ENCODE results near the gene TPT1.
"Not testable (repeated sequence)": the region's sequence is repeated elsewhere in the genome, so short reads cannot be mapped to it uniquely, and the experiment has no call there.

The TPT1 gene

DNA sequence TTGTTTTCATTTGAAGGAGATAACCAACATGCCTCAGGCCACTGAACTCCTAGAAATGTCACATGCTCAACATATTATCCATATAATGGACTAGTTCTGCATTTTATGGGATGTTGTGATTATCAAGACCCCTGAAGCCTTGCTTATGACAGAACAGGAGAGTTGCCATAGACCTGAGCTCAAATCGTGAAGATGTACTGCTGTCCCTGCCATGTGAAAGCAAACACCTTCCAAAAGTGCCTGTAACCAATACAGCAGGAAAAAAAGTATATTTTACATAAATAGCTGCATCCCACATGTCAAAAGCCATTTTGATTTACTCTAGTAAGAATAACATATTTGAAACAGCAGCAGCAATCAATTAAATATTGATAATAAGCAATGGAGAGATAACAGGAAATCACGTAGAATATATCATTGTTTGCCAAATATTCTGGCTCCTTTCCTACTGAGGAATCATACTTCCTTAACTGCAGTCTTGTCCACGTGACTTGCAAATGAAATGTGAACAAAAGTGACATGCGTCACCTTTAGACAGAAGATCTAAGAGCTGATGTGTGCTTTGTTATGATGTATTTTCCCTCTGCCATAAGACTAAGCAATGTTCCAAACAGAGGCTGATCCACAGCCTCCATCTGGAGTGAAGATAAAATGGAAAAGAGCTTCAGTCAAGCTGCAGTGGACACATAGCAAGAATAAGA, 43.6 kb upstream of the TPT1 start:
- Mint-ChIP-seq H3K4me1 (peaks cover 5% of the 10 kb centered on the region), H3K27ac (no peak overlapping the region), H3K27me3 (ENCODE audit: low read depth) (no peaks in the 10 kb centered on the region), H3K4me3 (no peak overlapping the region), H3K9me3 (no peaks in the 10 kb centered on the region), H3K36me3 (ENCODE audit: low read depth) (peaks cover 42% of the 10 kb centered on the region)
- TF ChIP-seq, protein P1, sequence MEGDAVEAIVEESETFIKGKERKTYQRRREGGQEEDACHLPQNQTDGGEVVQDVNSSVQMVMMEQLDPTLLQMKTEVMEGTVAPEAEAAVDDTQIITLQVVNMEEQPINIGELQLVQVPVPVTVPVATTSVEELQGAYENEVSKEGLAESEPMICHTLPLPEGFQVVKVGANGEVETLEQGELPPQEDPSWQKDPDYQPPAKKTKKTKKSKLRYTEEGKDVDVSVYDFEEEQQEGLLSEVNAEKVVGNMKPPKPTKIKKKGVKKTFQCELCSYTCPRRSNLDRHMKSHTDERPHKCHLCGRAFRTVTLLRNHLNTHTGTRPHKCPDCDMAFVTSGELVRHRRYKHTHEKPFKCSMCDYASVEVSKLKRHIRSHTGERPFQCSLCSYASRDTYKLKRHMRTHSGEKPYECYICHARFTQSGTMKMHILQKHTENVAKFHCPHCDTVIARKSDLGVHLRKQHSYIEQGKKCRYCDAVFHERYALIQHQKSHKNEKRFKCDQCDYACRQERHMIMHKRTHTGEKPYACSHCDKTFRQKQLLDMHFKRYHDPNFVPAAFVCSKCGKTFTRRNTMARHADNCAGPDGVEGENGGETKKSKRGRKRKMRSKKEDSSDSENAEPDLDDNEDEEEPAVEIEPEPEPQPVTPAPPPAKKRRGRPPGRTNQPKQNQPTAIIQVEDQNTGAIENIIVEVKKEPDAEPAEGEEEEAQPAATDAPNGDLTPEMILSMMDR (IDR thresholded peaks at IDR 0.05; ENCODE audit: unreplicated experiment in 3 of 3) = no peak

DNA sequence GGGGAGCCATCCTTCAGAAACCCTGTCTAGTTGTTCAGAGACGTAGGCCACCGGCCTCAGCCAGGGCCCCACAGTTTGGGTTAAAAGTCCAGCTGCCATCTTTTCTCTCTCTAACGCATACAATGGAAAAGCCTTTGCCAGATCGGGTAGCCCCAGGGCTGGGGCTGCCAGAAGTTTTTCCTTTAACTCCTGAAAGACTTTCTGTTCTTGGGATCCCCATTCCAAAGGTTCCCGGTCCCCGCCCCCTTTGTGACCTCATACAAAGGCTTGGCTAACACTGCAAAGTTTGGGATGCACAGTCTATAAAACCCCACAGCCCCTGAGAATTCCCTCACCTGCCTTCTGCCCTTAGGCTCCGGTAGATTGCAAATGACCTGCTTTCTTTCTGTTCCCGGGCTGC, 41.8 kb upstream of the TPT1 start:
- not testable (repeated sequence) for H3K27me3 Mint-ChIP-seq (ENCODE audit: low read depth); H3K9me3 Mint-ChIP-seq; H3K4me3 Mint-ChIP-seq; H3K27ac Mint-ChIP-seq; H3K4me1 Mint-ChIP-seq
- H3K36me3 Mint-ChIP-seq (ENCODE audit: low read depth) = peaks cover 36% of the 10 kb centered on the region

DNA sequence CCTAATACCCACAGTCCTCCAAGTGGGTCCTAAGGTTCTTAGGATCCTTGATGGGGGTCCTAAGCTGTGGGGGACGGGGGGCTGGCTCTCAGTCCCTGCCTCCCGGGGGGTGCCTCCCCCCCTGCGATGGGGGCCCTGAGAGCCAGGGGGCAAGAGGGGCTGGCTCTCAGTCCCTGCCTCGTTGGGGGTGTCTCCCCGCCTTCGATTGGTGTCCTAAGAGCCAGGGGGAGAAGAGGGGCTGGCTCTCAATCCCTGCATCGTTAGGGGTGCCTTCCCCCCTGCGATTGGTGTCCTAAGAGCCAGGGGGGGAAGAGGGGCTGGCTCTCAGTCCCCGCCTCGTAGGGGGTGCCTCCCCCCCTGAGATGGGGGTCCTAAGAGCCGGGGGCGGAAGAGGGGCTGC, 40.2 kb upstream of the TPT1 start:
- Mint-ChIP-seq H3K27me3 (ENCODE audit: low read depth) (no peaks in the 10 kb centered on the region), H3K4me1 (no peaks in the 10 kb centered on the region), H3K27ac (no peak overlapping the region), H3K4me3 (no peak overlapping the region), H3K9me3 (no peaks in the 10 kb centered on the region), H3K36me3 (ENCODE audit: low read depth) (peaks cover 23% of the 10 kb centered on the region)
- TF ChIP-seq, protein P1 (IDR thresholded peaks at IDR 0.05; ENCODE audit: unreplicated experiment in 3 of 3) = no peak

DNA sequence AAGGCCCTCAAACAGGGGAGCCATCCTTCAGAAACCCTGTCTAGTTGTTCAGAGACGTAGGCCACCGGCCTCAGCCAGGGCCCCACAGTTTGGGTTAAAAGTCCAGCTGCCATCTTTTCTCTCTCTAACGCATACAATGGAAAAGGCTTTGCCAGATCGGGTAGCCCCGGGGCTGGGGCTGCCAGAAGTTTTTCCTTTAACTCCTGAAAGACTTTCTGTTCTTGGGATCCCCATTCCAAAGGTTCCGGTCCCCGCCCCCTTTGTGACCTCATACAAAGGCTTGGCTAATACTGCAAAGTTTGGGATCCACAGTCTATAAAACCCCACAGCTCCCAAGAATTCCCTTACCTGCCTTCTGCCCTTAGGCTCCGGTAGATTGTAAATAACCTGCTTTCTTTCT, 39.7 kb upstream of the TPT1 start:
- not testable (repeated sequence) for H3K4me3 Mint-ChIP-seq; H3K4me1 Mint-ChIP-seq; H3K27ac Mint-ChIP-seq; H3K27me3 Mint-ChIP-seq (ENCODE audit: low read depth); H3K9me3 Mint-ChIP-seq
- peaks cover 21% of the 10 kb centered on the region for H3K36me3 Mint-ChIP-seq (ENCODE audit: low read depth)

DNA sequence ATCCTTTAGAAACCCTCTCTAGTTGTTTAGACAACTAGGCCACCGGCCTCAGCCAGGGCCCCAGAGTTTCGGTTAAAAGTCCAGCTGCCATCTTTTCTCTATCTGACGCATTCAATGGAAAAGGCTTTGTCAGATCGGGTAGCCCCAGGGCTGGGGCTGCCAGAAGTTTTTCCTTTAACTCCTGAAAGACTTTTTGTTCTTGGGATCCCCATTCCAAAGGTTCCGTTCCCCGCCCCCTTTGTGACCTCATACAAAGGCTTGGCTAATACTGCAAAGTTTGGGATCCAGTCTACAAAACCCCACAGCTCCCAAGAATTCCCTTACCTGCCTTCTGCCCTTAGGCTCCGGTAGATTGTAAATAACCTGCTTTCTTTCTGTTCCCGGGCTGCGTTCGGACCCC, 38.5 kb upstream of the TPT1 start:
- H3K4me1 Mint-ChIP-seq; H3K27ac Mint-ChIP-seq; H3K27me3 Mint-ChIP-seq (ENCODE audit: low read depth); H3K4me3 Mint-ChIP-seq; H3K9me3 Mint-ChIP-seq: not testable (repeated sequence)
- H3K36me3 Mint-ChIP-seq (ENCODE audit: low read depth) = peaks cover 12% of the 10 kb centered on the region

DNA sequence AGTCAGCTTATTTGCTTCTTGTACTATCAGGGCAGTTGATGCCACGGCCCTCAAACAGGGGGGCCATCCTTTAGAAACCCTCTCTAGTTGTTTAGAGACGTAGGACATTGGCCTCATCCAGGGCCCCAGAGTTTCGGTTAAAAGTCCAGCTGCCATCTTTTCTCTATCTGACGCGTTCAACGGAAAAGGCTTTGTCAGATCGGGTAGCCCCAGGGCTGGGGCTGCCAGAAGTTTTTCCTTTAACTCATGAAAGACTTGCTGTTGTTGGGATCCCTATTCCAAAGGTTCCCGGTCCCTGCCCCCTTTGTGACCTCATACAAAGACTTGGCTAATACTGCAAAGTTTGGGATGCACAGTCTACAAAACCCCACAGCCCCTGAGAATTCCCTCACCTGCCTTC, 37.8 kb upstream of the TPT1 start:
- H3K27ac Mint-ChIP-seq; H3K9me3 Mint-ChIP-seq; H3K36me3 Mint-ChIP-seq (ENCODE audit: low read depth); H3K4me3 Mint-ChIP-seq; H3K27me3 Mint-ChIP-seq (ENCODE audit: low read depth); H3K4me1 Mint-ChIP-seq: not testable (repeated sequence)

DNA sequence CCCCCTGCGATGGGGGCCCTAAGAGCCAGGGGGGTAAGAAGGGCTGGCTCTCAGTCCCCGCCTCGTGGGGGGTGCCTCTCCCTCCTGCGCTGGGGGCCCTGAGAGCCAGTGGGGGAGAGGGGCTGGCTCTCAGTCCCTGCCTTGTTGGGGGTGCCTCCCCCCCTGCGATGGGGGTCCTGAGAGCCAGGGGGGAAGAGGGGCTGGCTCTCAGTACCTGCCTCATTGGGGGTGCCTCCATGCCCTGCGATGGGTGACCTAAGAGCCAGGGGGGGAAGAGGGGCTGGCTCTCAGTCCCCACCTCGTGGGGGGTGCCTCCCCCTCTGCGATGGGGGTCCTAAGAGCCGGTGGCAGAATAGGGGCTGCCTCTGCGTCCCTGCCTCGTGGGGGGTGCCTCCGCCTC, 36.3 kb upstream of the TPT1 start:
- not testable (repeated sequence) for H3K27ac Mint-ChIP-seq; H3K4me3 Mint-ChIP-seq; H3K9me3 Mint-ChIP-seq; H3K27me3 Mint-ChIP-seq (ENCODE audit: low read depth)
- Mint-ChIP-seq H3K4me1 (peaks cover 14% of the 10 kb centered on the region), H3K36me3 (ENCODE audit: low read depth) (peaks cover 16% of the 10 kb centered on the region)

DNA sequence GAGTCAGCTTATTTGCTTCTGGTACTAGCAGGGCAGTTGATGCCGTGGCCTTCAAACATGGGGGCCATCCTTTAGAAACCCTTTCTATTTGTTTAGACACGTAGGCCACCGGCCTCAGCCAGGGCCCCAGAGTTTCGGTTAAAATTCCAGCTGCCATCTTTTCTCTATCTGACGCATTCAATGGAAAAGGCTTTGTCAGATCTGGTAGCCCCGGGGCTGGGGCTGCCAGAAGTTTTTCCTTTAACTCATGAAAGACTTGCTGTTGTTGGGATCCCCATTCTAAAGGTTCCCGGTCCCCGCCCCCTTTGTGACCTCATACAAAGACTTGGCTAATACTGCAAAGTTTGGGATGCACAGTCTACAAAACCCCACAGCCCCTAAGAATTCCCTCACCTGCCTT, 35.7 kb upstream of the TPT1 start:
- Mint-ChIP-seq H3K36me3 (ENCODE audit: low read depth) (peaks cover 16% of the 10 kb centered on the region), H3K4me1 (peaks cover 21% of the 10 kb centered on the region)
- H3K27ac Mint-ChIP-seq; H3K27me3 Mint-ChIP-seq (ENCODE audit: low read depth); H3K4me3 Mint-ChIP-seq; H3K9me3 Mint-ChIP-seq: not testable (repeated sequence)

DNA sequence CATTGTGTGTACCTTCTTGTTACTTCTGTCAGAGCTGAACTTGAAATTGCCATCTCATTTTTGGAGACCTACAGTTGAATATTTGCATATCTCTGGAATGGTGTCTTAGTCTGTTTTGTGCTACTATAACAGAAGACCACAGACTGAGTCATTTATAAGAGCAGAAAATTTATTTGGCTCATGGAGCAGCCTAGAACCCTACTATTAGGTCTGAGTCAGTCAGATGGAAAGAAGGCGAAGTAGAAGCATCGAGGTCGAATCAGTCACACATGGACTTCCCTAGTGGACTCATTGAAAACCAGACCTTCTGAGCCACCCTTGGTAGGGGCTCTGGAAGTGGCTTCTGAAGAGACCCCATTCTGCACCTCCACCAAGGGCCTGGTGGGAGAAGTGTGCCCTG, 33.9 kb upstream of the TPT1 start:
- no peak overlapping the region for H3K4me3 Mint-ChIP-seq
- H3K4me1 Mint-ChIP-seq = peaks cover 28% of the 10 kb centered on the region
- H3K27ac Mint-ChIP-seq = no peak overlapping the region
- TF ChIP-seq, protein P1 (IDR thresholded peaks at IDR 0.05; ENCODE audit: unreplicated experiment in 3 of 3) = no peak
- H3K9me3 Mint-ChIP-seq = no peaks in the 10 kb centered on the region
- H3K27me3 Mint-ChIP-seq (ENCODE audit: low read depth) = no peaks in the 10 kb centered on the region
- peaks cover 24% of the 10 kb centered on the region for H3K36me3 Mint-ChIP-seq (ENCODE audit: low read depth)
